Measurements from ENCODE around the gene ARPC3. TPM values are rescaled to one million over a fixed set of nuclear protein-coding genes. Genes with fewer than 3 reads are reported as not detected.

Gene ARPC3
- 847 and 1,114 TPM in 2 replicates for total RNA-seq

GRCh38 chr12:110449799-110450497 is at the start of gene ARPC3:
TSS of gene ARPC3 (minus strand) at chr12:110450337. CDS start at chr12:110450260, 77 bp downstream.

GRCh38 chr12:110468214-110469048 is 18.3 kb upstream of the ARPC3 start, which contains the start of the genes FAM216A and GPN3:
TSS of gene FAM216A (plus strand) at chr12:110468845. CDS start at chr12:110468876, 31 bp downstream.
TSS of gene GPN3 (minus strand) at chr12:110468257. CDS start at chr12:110468203, 54 bp downstream.

GRCh38 chr12:110403146-110403975 is 46.8 kb downstream of the ARPC3 start, which contains the start of gene ANAPC7:
TSS of gene ANAPC7 (minus strand) at chr12:110403708. CDS start at chr12:110403627, 81 bp downstream.

Other genes with a start within 250 kb of the ARPC3 start
- 188 and 198 TPM in 2 replicates for gene ATP2A2, start 169.1 kb downstream of the ARPC3 start, total RNA-seq
- 35.9 and 42.1 TPM in 2 replicates for gene ANAPC7, start 46.6 kb downstream of the ARPC3 start, total RNA-seq
- gene GPN3, start 17.9 kb upstream of the ARPC3 start, total RNA-seq: 23.3 and 31.0 TPM in 2 replicates
- gene FAM216A, start 18.5 kb upstream of the ARPC3 start, total RNA-seq: 5.1 and 12.5 TPM in 2 replicates
- gene VPS29, start 51.8 kb upstream of the ARPC3 start, total RNA-seq: 91.0 and 131 TPM in 2 replicates
- gene RAD9B, start 52.0 kb upstream of the ARPC3 start, total RNA-seq: 0.19 and 2.3 TPM in 2 replicates
- gene PPTC7, start 133.0 kb upstream of the ARPC3 start, total RNA-seq: 8.8 and 9.7 TPM in 2 replicates
- gene TCTN1, start 163.8 kb upstream of the ARPC3 start, total RNA-seq: 8.5 and 13.5 TPM in 2 replicates
- gene HVCN1, start 238.8 kb upstream of the ARPC3 start, total RNA-seq: 0.53 and 3.4 TPM in 2 replicates